HL-60 (cell line): ENCODE measurements around the gene B3GALT5.

Source experiments
- GABPA ChIP-seq: IDR thresholded peaks from 2 replicates; pipeline ENCODE4 v1.6.1; 2012; ENCODE audit warnings: low read depth
- POLR2AphosphoS5 ChIP-seq: IDR thresholded peaks from 2 replicates; pipeline ENCODE4 v1.6.1; 2012; ENCODE audit warnings: low read depth
- SPI1 ChIP-seq: IDR thresholded peaks from 2 replicates; pipeline ENCODE4 v1.6.1; 2012; ENCODE audit warnings: low read depth, mild to moderate bottlenecking, borderline replicate concordance
- TF ChIP-seq, protein P1 (sequence below): IDR thresholded peaks from one replicate; pipeline ENCODE4 v1.5.1; 2011; ENCODE audit warnings: low read length, control low read depth, inconsistent platforms; ENCODE audit not compliant: insufficient read depth
- TF ChIP-seq, protein P2 (sequence below): IDR thresholded peaks from 2 replicates; pipeline ENCODE4 v1.6.1; 2012; ENCODE audit warnings: low read depth; ENCODE audit not compliant: insufficient replicate concordance

DNA sequence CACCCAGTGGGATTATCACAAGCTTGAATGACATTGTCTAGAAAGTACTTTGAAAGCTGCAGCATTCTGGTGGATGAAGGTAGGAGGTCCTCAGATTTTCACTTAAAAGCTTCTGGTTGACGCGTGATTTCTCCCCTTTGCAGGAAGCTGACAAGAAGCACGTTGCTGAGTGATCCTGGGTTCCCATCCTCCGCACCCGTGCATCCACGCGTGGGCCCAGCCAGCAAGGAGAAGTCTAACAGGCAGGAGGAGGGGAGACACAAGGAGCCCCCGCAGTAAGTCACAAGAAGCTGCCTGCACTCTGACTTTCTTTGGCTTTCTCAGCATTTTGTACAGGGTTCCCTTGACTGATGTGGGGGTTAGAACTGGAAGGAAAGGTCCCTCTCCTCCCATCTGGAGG is 7.8 kb upstream of the B3GALT5 start:
- TF ChIP-seq, protein P1, sequence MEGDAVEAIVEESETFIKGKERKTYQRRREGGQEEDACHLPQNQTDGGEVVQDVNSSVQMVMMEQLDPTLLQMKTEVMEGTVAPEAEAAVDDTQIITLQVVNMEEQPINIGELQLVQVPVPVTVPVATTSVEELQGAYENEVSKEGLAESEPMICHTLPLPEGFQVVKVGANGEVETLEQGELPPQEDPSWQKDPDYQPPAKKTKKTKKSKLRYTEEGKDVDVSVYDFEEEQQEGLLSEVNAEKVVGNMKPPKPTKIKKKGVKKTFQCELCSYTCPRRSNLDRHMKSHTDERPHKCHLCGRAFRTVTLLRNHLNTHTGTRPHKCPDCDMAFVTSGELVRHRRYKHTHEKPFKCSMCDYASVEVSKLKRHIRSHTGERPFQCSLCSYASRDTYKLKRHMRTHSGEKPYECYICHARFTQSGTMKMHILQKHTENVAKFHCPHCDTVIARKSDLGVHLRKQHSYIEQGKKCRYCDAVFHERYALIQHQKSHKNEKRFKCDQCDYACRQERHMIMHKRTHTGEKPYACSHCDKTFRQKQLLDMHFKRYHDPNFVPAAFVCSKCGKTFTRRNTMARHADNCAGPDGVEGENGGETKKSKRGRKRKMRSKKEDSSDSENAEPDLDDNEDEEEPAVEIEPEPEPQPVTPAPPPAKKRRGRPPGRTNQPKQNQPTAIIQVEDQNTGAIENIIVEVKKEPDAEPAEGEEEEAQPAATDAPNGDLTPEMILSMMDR: no peak
- TF ChIP-seq, protein P2, sequence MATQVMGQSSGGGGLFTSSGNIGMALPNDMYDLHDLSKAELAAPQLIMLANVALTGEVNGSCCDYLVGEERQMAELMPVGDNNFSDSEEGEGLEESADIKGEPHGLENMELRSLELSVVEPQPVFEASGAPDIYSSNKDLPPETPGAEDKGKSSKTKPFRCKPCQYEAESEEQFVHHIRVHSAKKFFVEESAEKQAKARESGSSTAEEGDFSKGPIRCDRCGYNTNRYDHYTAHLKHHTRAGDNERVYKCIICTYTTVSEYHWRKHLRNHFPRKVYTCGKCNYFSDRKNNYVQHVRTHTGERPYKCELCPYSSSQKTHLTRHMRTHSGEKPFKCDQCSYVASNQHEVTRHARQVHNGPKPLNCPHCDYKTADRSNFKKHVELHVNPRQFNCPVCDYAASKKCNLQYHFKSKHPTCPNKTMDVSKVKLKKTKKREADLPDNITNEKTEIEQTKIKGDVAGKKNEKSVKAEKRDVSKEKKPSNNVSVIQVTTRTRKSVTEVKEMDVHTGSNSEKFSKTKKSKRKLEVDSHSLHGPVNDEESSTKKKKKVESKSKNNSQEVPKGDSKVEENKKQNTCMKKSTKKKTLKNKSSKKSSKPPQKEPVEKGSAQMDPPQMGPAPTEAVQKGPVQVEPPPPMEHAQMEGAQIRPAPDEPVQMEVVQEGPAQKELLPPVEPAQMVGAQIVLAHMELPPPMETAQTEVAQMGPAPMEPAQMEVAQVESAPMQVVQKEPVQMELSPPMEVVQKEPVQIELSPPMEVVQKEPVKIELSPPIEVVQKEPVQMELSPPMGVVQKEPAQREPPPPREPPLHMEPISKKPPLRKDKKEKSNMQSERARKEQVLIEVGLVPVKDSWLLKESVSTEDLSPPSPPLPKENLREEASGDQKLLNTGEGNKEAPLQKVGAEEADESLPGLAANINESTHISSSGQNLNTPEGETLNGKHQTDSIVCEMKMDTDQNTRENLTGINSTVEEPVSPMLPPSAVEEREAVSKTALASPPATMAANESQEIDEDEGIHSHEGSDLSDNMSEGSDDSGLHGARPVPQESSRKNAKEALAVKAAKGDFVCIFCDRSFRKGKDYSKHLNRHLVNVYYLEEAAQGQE: no peak
- TF ChIP-seq GABPA (no peak), POLR2AphosphoS5 (no peak), SPI1 (no peak)
